RPMI8226 (cell line): ENCODE data around the gene ZSCAN26.
"Not testable (repeated sequence)": the region's sequence is repeated elsewhere in the genome, so short reads cannot be mapped to it uniquely, and the experiment has no call there.

ENCODE experiments used
- DNase-seq: peaks from one replicate; pipeline ENCODE4 v3.0.0-alpha.2; 2015

ZSCAN26 gene

GRCh38 chr6:28257042-28257441 is 9.9 kb upstream of the ZSCAN26 start:
- DNase-seq = no peak

DNA sequence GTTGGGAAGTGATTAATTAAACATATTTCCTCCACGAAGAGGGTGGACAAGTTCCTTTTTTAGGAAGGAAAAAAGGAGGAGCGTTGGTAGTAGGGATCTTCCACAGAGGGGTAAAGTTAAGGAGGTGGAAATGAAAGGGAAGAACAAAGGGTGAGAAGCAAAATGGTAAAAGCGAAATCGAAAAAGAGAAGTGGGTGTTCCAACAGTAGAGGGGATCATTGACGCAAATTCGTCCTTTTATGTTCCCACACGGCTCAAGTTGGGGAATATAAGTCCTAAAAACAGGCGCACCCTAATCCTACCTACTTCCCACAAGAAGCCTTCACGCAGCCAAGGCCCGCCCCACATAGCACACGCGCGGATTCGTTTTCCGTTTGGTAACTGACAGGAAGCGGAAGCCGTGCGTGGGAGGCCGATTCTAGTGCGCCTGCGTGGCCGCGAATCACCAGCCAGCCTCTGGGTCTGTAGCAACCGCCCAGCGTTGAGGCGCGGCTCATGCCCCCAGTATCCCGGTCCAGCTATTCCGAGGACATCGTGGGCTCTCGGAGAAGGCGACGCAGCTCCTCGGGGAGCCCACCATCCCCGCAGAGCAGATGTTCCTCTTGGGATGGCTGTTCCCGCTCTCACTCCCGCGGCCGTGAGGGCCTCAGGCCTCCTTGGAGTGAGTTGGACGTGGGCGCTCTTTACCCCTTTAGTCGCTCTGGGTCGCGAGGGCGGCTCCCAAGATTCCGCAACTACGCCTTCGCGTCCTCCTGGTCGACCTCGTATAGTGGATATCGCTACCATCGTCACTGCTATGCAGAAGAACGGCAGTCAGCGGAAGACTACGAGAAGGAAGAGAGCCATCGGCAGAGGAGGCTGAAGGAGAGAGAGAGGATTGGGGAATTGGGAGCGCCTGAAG is 7.8 kb upstream of the ZSCAN26 start, which contains the start of gene NKAPL:
Gene NKAPL, plus strand, starts transcription at position 421 of the 901 bp plus-strand sequence. Its CDS starts 75 bp downstream, at position 496.
- DNase-seq = no peak

GRCh38 chr6:28263922-28264321 is 3.0 kb upstream of the ZSCAN26 start:
- DNase-seq = no peak

- DNase-seq = no peak
Measured at GRCh38 chr6:28264834-28265401, 2.0 kb upstream of the ZSCAN26 start.

DNA sequence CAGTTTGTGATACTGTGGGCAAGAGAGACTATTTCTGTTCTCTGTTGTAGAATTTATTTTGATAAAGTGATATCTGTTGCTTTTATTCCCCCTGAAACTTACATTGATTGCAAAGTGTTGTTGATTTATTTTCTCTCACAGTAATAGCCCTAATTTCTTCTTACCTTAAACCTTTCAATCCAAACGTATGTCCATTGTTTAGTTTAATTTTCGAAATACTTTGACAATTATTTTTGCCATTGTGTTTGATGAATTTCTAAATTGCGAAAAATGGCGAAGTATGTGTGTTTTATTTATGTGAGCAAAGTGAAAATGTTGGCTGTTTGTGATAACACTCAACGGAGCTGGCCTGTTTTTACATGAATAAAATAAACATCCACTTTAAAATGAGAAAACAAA is 381 bp upstream of the ZSCAN26 start:
- DNase-seq = no peak

DNA sequence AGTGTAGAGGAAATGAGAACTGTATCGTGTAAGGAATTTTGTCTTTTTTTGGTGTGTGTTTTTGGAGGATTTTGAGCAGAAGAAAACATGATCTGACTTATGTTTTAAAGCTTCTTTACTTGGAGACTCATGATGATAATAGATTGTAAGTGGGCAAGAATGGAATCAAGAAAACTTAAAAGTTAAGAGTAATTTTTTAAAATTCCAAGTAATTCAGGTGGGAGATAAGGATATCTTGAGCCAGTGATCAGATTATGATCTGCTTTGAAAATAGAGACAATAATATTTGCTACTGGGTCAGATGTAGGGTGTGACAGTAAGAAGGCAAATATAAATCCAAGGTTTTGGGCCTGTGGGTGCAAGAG is 734 bp downstream of the ZSCAN26 start:
- DNase-seq = no peak

DNA sequence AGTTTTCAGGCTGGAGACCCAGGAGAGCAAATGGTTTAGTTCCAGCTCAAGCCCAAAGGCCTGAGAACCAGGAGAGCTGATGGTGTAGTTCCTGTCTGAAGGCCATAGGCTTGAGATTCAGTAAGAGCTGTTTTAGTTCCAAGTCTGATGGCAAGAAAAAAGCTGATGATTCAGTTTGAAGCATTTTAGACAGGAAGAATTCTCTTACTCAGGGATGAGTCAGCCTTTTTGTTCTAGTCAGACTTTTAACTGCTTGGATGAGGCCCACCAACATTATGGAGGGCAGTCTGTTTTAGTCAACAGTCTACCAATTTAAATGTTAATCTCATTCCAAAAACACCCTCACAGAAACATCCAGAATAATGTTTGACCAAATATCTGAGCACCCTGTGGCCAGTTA is 2.5 kb downstream of the ZSCAN26 start:
- peak; percentile 56 for DNase-seq

GRCh38 chr6:28274888-28275287 is 7.9 kb downstream of the ZSCAN26 start:
- no peak for DNase-seq

- DNase-seq = no peak
Measured at GRCh38 chr6:28277746-28278145, 10.8 kb downstream of the ZSCAN26 start.

- no peak for DNase-seq
Measured at GRCh38 chr6:28280595-28281287, 13.8 kb downstream of the ZSCAN26 start.

DNA sequence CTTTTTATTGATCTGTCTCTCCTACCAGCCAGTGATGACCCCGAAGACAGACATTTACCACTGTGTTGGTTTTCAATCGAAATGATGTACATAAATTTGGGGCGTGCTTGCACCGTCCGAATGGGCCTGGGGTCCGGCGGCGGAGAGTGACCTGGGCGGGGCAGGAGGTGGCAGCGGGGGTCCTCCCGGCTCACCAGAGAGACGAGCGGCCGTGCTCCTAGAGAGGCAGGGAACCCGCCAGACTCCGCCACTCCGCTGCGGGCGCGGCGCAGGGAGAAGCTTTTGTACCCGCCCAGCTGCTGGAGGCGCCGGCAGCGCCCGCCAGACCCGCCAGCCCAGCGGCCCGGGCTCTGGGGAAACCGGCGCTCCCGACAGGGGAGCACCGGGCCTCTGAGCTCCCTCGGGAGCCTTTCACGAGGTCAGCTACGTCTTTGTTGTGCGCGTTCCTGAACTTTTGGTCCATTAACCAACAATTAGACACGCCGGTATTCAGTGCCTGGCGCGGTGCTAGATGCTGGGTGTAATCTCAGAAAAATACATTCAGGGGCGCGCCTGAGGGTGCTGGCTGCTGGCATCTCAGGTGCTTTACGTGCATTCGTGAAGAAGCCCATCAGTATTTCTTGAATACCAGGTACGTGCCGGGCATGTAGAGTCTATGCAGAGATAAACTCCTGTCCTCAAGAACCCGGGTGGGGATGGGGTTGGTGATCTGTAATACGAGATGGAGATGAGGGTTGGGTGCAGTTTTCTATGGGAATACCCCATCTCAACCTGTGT is 14.5 kb downstream of the ZSCAN26 start, which contains the start of gene PGBD1:
Gene PGBD1, plus strand, starts transcription at position 285 of the 777 bp plus-strand sequence. CDS start 2,242 bp downstream, outside the sequence.
- peak; percentile 71 for DNase-seq

- DNase-seq = peak; percentile 18
Measured at GRCh38 chr6:28282926-28283325, 16.0 kb downstream of the ZSCAN26 start.

DNA sequence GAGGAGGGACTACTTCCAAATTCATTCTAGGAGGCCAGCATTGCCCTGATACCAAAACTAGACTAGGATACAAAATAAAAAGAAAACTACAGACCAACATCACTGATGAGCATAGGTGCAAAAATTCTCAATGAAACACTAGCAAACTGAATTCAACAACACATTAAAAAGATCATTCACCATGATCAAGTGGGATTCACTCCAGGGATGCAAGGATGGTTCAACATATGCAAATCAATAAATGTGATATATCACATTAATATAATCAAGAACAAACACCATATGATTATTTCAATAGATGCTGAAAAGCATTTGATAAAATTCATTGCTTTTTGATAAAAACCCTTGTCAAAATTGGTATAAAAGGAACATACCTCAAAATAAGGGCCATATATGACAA is 24.6 kb downstream of the ZSCAN26 start:
- no peak for DNase-seq

GRCh38 chr6:28295326-28295725 is 28.4 kb downstream of the ZSCAN26 start:
- peak; percentile 11 for DNase-seq

- no peak for DNase-seq
Measured at GRCh38 chr6:28296520-28297060, 29.6 kb downstream of the ZSCAN26 start.

- DNase-seq = no peak
Measured at GRCh38 chr6:28303570-28303969, 36.6 kb downstream of the ZSCAN26 start.

DNA sequence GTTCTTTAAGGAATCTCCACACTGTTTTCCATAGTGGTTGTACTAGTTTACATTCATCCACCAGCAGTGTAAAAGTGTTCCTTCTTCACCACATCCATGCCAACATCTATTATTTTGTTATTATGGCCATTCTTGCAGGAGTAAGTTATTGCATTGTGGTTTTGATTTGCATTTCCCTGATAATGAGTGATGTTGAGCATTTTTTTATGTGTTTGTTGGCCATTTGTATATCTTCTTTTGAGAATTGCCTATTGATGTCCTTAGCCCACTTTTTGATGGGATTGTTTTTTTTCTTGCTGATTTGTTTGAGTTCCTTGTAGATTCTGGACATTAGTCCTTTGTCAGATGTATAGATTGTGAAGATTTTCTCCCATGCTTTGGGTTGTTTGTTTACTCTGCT is 39.4 kb downstream of the ZSCAN26 start:
- DNase-seq = not testable (repeated sequence)

DNA sequence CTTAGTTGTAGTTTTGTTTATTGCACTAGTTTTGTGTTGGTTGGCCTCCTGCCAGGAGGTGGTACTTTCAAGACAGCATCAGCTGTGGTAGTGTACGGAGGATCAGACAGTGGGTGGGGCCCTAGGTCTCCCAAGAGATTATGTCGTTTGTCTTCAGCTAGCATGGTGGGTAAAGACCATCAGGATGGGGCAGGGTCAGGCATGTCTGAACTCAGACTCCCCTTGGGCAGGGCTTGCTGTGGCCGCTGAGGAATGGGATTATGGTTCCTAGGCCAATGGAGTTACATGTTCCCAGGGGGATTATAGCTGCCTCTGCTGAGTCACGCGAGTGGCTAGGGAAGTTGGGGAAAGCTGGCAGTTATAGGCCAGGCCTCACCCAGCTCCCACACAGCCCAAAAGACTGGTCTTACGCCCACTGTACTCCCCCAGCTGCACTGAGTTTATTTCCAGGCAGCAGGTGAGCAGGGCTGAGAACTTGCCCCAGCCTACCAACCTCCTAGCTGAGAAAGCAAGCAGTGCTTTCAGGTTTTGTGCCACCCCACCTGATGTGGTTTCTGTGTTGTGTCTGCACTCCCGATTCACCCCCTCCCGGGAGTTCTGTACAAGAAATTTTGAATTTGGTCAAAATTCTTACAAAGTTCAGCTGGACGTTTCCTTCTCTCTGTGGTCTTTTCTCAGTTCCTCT is 44.3 kb downstream of the ZSCAN26 start:
- DNase-seq = peak; percentile 33

DNA sequence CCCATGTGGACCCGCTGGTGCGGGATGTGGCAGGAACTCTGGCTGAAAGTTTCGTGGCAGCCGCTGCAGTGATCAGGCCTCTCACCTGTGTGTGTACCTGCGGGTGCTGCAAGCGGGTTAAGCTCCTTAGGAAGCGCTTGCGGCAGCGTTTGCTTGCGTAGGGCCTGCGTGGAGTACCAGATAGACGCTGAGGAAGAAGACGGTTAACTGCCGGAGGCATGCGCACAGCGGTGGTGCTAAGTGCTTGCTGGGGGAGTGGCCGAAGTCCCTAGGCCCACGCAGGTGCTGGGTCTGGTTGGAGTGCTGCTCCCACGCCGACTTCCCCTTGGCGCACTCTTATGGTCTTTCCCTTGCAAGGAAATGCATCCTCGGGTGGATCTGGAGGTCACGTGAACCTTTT is 46.0 kb downstream of the ZSCAN26 start:
- DNase-seq = no peak

- DNase-seq = no peak
Measured at GRCh38 chr6:28315628-28316027, 48.7 kb downstream of the ZSCAN26 start.

- not testable (repeated sequence) for DNase-seq
Measured at GRCh38 chr6:28317866-28318265, 50.9 kb downstream of the ZSCAN26 start.

DNA sequence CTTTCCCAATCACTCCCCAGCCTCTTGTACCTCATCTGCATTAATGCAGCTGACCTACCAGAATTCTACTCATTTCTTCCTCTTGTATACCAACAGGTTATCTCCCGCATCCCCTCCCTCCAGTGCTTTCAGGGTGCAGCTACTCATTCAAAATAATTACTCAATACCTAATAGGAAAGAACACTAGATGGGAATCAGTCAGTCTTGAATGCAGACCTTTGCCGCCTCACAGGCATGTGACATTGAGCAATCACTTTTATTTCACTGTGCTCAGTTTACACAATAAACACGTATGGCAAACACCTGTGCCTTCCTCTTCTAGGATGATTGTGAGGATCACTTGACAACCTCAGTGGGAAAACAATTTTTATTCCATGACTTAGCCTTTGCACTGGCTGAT is 55.7 kb downstream of the ZSCAN26 start:
- DNase-seq = no peak
